Cardiac muscle cell (in vitro differentiated cells and primary cell): ENCODE data around the gene REPS1. TPM values are rescaled to one million over a fixed set of nuclear protein-coding genes. Genes with fewer than 3 reads are reported as not detected.

Source experiments
- DNase-seq, 2 donors: peaks; one replicate each; pipeline versions ENCODE4 v3.0.0 to v3.0.0-alpha.2; 2010 to 2017; ENCODE audit warnings: low read depth in 1 of 2, low spot score in 1 of 2
- H3K27ac ChIP-seq: fragments of 200-600 bp; sonication (generic); 2 replicates; pipeline ENCODE4 v1.5.1; 2016
- H3K27me3 ChIP-seq: fragments of 200-600 bp; sonication (generic); 2 replicates; pipeline ENCODE4 v1.6.0; 2016; ENCODE audit warnings: control low read depth
- H3K36me3 ChIP-seq: fragments of 200-600 bp; sonication (generic); 2 replicates; pipeline ENCODE4 v1.5.1; 2016; ENCODE audit warnings: control low read depth
- H3K4me1 ChIP-seq: fragments of 200-600 bp; sonication (generic); 2 replicates; pipeline ENCODE4 v1.8.1; 2017; ENCODE audit warnings: low read depth, mild to moderate bottlenecking, mixed run types
- H3K4me3 ChIP-seq: fragments of 200-600 bp; sonication (generic); 2 replicates; pipeline ENCODE4 v1.5.1; 2016; ENCODE audit warnings: mild to moderate bottlenecking
- H3K9me3 ChIP-seq: fragments of 200-600 bp; sonication (generic); 2 replicates; pipeline ENCODE4 v1.5.1; 2017; ENCODE audit warnings: low read depth, mild to moderate bottlenecking, control low read depth
- CTCF ChIP-seq: IDR thresholded peaks from 2 replicates; pipeline ENCODE4 v1.5.1; 2012; ENCODE audit warnings: low read depth, mild to moderate bottlenecking, low read length
- polyA plus RNA-seq: library from polyadenylated mRNA; unstranded; fragments of >200 nt; fragmentation: Nextera tagmentation; extraction: Ambion mirVana; gene quantifications from 2 replicates; pipeline ENCODE4 v1.2.1, GENCODE V29; 2016
- total RNA-seq: library from RNA; depleted of rRNA; stranded (reverse); fragments of >200 nt; gene quantifications from 2 replicates; pipeline ENCODE4 v1.2.3, GENCODE V29; 2016

The REPS1 gene
- total and polyA plus RNA-seq, 2 experiments from 2014 or later, result 30.5 to 49.5 TPM

DNA sequence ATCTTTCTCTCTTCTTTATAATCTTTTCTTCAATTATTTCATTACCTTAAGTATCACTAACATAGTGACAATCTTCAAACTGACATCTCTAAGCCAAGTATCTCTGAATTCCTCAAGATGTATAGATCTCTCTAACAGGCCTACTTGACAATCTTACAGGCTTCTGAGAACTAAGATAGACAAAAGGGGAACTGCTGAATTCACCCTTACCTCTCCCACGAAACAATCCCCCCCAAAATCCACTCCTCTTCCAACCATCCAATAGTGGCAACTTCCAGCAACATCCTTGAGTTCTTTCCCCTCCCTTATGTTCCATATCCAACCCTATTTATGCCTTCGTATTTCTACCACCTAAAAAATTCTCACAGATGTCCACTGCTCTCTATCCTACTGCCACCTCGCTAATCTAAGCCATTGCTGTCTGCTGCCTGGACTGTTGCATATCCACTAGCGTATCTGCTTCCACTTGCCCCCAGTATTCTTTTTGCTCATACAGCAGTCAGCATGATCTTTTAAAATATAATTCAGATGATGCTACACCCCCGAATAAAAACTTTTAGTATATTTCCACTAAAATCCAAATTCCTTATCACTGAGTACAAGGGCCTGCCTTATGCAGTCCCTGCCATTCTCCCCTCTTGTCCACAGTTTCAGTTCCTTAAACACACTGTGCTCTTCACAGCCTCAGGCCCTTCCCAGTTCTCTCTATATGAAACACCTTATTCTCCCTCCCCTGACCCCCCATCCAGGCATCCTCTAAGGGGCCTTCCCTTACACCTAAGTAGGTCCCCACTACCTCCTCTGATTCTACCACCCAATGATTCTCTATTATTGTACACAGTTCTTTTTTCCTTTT lies 8.0 kb downstream of the REPS1 start:
- no peaks in the 10 kb centered on the region for H3K36me3 ChIP-seq
- H3K4me3 ChIP-seq, result no peak overlapping the region
- no peak for TF ChIP-seq CTCF
- no peaks in the 10 kb centered on the region for H3K27me3 ChIP-seq
- DNase-seq, result no peak
- peak overlapping the region; percentile 36 for H3K27ac ChIP-seq
- H3K4me1 ChIP-seq, result peaks cover 9% of the 10 kb centered on the region
- no peaks in the 10 kb centered on the region for H3K9me3 ChIP-seq

GRCh38 chr6:138979365-138979764 lies 8.7 kb downstream of the REPS1 start:
- Histone ChIP-seq H3K27ac (no peak overlapping the region), H3K4me1 (peaks cover 7% of the 10 kb centered on the region), H3K36me3 (no peaks in the 10 kb centered on the region), H3K9me3 (no peaks in the 10 kb centered on the region), H3K4me3 (no peak overlapping the region), H3K27me3 (no peaks in the 10 kb centered on the region)
- peak in 1 of 2 donors; percentile 20 for DNase-seq
- TF ChIP-seq CTCF, result no peak

- Histone ChIP-seq H3K27me3 (no peaks in the 10 kb centered on the region), H3K9me3 (no peaks in the 10 kb centered on the region), H3K4me3 (no peak overlapping the region), H3K36me3 (no peaks in the 10 kb centered on the region), H3K4me1 (peaks cover 9% of the 10 kb centered on the region), H3K27ac (no peak overlapping the region)
- TF ChIP-seq CTCF, result no peak
- DNase-seq, result no peak
Measured at GRCh38 chr6:138978229-138978628, 9.8 kb downstream of the REPS1 start.

- no peaks in the 10 kb centered on the region for H3K36me3 ChIP-seq
- no peak overlapping the region for H3K4me3 ChIP-seq
- no peak for TF ChIP-seq CTCF
- H3K9me3 ChIP-seq, result no peaks in the 10 kb centered on the region
- H3K4me1 ChIP-seq, result peaks cover 14% of the 10 kb centered on the region
- H3K27me3 ChIP-seq, result no peaks in the 10 kb centered on the region
- H3K27ac ChIP-seq, result no peak overlapping the region
- no peak for DNase-seq
Measured at GRCh38 chr6:138977646-138978167, 10.3 kb downstream of the REPS1 start.

GRCh38 chr6:138977242-138977641 lies 10.8 kb downstream of the REPS1 start:
- Histone ChIP-seq H3K9me3 (no peaks in the 10 kb centered on the region), H3K4me3 (no peak overlapping the region), H3K36me3 (no peaks in the 10 kb centered on the region), H3K27me3 (no peaks in the 10 kb centered on the region), H3K27ac (no peak overlapping the region), H3K4me1 (peaks cover 18% of the 10 kb centered on the region)
- TF ChIP-seq CTCF, result no peak
- no peak for DNase-seq
